Measurements from ENCODE around the gene WDR70. TPM values are rescaled to one million over a fixed set of nuclear protein-coding genes. Genes with fewer than 3 reads are reported as not detected.
"Not testable (repeated sequence)": the region's sequence is repeated elsewhere in the genome, so short reads cannot be mapped to it uniquely, and the experiment has no call there.

WDR70 gene
- total RNA-seq, 1 donor from 2014 or later = 27.7 TPM

DNA sequence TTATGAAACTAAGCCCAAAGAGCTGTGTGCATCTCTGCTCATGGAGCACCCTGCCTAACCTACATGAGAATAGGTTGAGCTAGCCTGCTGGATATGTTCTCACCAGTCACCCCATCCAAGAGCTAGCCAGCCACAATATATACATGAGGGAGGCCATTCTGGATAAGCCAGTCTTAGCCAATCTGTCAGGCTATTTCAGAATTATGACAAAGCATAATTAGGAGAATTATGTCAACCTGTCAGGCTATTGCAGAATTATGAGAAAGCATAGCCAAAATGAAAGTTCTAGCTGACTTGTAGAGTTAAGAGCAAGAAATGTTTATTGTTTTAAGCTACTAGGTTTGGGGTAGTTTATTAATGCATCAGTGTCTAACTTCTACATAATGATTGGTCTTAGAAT, 189.8 kb downstream of the WDR70 start:
- DNase-seq (ENCODE audit: low read depth in 2 of 2) = no peak

DNA sequence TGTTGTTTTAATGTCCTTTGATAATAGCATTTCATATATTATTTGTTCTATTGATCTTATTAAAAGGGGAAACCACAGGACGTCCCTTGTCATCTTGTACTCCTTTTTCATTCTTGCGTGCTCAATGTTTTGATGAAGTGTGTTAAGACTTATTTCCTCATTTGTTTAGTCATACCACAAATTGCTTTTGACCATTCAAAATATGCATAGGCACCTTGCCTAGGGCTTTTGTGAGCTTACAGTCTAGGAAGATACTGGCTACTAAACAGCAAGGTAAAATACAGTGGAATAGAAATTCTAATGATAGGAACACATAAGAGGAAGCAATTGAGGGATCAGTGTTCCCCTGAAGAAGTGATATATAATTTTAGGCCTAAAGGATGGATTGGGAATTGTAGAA, 190.3 kb downstream of the WDR70 start:
- no peak for DNase-seq (ENCODE audit: low read depth in 2 of 2)

DNA sequence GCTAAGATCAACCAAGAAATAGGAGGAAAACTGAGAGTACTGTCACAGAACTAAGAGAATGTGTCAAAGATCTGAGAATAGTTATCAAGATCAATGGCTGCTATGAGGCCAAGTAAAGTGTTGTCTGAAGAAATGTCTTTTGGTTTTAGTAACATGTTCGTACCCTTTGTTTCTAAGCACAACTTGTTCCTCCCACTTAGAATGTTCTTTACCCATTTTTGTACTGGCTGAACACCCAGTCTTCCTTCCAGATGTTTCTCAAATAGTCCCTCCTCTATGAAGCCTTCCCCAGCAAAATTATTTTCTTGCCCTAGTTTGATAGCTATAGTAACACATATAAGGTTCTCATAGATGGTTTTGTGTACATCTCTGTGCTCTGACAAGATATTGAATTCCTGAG, 191.5 kb downstream of the WDR70 start:
- DNase-seq (ENCODE audit: low read depth in 2 of 2) = no peak

GRCh38 chr5:37571985-37572384, 192.9 kb downstream of the WDR70 start:
- DNase-seq (ENCODE audit: low read depth in 2 of 2) = no peak

DNA sequence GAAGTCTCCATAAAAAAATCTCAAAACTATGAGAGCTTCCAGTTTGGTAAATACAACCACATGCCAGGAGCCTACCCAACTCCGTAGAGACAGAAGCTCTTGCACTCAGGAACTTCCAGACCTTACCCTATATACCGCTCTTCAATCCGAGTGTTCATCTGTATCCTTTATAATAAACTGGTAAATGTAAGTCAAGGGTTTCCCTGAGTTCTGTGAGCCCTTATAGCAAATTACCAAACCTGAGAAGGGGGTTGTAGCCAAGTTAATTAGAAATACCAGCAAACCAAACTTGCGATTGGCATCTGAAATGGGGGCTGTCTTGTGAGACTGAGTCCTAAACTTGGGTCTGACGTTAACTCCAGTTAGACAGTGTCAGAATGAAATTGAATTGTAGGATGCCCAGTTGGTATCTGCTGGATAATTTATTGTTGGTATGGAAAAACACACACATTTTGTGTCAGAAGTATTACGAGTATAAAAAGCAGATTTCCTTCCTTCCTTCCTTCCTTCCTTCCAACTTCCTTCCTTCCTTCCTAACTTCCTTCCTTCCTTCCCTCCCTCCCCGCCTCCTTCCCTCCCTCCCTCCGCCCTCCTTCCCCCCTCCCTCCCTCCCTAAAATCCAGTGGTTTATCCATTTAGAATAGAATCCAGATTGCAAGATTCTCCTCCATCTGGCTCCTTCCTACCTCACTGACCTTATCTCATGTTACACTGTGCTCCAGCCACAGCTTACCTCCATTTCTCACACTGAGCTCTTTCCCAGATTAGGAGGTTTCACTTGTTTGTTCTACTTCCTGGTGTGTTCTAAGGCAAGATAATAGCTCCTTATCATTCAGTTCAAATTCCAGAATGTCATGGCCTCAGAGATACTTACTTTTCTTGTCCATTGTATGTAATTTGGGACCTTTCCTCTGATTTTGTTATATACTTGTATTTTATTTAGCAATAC, 196.7 kb downstream of the WDR70 start:
- no peak for DNase-seq (ENCODE audit: low read depth in 2 of 2)

DNA sequence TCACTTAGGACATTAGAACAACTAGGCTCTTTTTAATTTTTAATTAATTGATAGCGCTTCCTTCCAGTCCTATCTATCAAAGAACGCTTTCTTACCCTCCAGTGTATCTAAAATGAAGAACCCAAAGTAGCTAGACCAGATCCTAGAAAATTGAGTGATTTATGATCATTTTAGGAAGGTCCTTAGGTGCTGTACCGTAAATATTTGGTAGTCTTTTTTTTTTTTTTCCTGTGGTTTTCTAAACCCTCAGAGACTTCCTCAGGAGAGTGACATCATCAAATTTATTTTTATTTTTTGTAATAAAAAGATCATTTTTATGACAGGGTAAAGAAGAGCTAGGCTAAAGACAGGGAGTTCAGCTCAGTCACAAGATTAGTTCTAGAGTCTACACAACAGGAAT, 197.4 kb downstream of the WDR70 start:
- DNase-seq (ENCODE audit: low read depth in 2 of 2) = no peak

DNA sequence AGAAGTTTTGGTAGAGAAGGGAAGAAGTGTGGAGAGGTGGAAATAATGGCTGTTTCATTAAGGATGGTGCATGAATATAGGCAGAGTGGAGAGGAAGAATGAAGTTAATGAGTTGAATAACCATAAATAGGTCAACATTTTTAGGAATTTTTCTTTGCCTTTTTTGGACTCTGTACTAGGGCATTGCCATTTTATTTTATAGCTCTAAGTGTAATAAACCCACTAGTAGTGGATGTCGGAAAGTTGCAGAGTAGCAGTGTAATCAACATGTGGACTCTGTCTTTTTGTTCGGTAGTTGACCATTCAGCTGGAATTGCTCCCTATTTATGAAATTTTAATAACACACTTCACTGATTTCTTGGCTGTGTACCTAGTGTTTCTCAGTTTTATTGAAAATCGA, 199.1 kb downstream of the WDR70 start:
- no peak for DNase-seq (ENCODE audit: low read depth in 2 of 2)

DNA sequence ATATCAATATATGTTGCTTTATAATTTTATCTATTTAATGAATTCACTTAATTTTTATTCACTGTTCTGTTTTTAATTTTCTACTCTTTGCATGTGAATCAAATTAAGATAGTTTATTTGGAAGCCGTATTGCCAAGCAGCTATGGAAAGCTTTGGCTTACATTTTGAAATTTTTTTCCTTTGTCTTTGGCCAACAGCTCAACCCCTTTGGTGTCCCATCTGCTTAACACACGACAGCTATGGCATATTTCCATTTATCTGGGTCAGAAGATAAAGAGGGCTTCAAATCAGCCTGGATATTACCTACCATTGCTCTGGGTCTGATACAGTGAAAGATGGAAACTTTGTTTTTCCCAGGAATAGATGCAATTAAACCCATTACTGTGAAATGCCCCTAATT, 201.0 kb downstream of the WDR70 start:
- no peak for DNase-seq (ENCODE audit: low read depth in 2 of 2)

- DNase-seq (ENCODE audit: low read depth in 2 of 2) = no peak
These were observed 203.1 kb downstream of the WDR70 start for GRCh38 chr5:37582202-37582601.

DNA sequence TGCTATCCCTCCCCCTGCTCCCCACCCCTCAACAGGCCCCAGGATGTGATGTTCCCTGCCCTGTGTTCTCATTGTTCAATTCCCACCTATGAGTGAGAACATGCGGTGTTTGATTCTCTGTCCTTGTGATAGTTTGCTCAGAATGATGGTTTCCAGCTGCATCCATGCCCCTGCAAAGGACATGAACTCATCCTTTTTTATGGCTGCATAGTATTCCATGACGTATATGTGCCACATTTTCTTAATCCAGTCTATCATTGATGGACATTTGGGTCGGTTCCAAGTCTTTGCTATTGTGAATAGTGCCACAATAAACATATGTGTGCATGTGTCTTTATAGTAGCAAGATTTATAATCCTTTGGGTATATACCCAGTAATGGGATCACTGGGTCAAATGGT, 214.2 kb downstream of the WDR70 start:
- not testable (repeated sequence) for DNase-seq (ENCODE audit: low read depth in 2 of 2)

DNA sequence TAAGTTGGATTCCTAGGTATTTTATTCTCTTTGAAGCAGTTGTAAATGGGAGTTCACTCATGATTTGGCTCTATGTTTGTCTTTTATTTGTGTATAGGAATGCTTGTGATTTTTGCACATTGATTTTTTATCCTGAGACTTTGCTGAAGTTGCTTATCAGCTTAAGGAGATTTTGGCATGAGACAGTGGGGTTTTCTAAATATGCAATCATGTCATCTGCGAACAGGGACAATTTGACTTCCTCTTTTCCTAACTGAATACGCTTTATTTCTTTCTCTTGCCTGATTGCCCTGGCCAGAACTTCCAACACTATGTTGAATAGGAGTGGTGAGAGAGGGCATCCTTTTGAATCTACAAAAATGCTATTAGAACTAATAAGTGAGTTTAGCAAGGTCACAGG, 215.7 kb downstream of the WDR70 start:
- DNase-seq (ENCODE audit: low read depth in 2 of 2) = not testable (repeated sequence)

GRCh38 chr5:37598733-37599132, 219.6 kb downstream of the WDR70 start:
- DNase-seq (ENCODE audit: low read depth in 2 of 2) = no peak

- no peak for DNase-seq (ENCODE audit: low read depth in 2 of 2)
These were observed 222.0 kb downstream of the WDR70 start for GRCh38 chr5:37601163-37601562.

GRCh38 chr5:37603072-37603471, 224.0 kb downstream of the WDR70 start:
- no peak for DNase-seq (ENCODE audit: low read depth in 2 of 2)

- no peak for DNase-seq (ENCODE audit: low read depth in 2 of 2)
These were observed 225.2 kb downstream of the WDR70 start for GRCh38 chr5:37604290-37604689.

DNA sequence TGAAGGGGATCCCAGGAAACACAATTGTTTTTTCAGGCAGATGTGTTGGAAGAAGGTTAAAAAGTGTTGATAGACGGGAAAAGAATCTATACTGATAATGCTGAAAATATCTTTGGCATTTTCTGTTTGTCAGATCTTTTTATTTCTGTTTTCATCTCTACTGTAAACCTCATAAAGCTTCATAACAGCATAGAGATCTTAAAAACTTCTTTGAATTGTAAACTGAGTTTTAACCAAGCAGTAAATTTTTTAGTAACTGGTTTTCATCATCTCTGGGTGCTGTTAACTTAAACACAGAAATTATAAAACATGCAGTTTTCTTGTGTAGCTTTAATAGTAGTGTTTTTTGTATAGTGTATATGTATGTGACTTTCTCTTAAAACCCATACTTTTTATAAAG, 227.0 kb downstream of the WDR70 start:
- no peak for DNase-seq (ENCODE audit: low read depth in 2 of 2)

GRCh38 chr5:37606632-37607248, 227.6 kb downstream of the WDR70 start:
- DNase-seq (ENCODE audit: low read depth in 2 of 2) = no peak

DNA sequence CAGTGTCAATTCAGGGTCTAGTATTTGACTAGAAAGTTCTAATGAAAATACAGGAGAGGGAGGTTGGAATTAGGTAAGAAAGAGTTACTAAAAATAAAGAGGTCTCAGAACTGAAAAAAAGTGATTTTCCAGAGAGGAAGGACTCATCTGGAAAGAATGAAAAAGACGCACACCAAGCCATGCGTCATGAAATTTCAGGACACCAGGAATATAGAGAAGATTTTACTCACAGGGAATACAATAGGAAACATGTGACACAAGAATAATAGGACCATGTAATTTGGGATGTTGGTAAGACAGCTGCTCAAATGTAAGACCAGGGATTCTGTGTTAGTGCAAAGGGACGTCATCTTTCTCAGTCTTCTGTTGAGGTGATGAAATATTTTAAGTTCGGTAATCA, 236.1 kb downstream of the WDR70 start:
- DNase-seq (ENCODE audit: low read depth in 2 of 2) = peak; percentile 23 to 77

- DNase-seq (ENCODE audit: low read depth in 2 of 2) = no peak
These were observed 240.2 kb downstream of the WDR70 start for GRCh38 chr5:37619353-37619752.

DNA sequence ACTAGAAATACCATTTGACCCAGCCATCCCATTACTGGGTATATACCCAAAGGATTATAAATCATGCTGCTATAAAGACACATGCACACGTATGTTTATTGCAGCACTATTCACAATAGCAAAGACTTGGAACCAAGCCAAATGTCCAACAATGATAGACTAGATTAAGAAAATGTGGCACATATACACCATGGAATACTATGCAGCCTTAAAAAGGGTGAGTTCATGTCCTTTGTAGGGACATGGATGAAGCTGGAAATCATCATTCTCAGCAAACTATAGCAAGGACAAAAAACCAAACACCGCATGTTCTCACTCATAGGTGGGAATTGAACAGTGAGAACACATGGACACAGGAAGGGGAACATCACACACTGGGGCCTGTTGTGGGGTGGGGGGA, 243.2 kb downstream of the WDR70 start:
- not testable (repeated sequence) for DNase-seq (ENCODE audit: low read depth in 2 of 2)

DNA sequence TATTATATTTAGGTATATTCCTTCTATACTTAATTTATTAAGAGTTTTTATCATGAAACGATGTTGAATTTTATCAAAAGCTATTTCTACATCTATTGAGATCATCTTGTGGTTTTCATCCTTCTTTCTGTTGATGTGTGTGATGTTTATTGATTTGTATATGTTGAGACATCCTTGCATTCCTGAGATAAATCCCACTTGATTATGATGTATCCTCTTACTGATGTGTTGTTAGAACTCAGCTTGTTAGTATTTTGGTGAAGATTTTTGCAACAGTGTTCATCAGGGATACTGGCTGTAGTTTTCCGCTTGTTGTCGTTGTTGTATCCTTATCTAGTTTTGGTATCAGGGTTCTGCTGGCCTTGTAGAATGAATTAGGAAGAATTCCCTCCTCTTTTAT, 247.1 kb downstream of the WDR70 start:
- DNase-seq (ENCODE audit: low read depth in 2 of 2) = no peak

DNA sequence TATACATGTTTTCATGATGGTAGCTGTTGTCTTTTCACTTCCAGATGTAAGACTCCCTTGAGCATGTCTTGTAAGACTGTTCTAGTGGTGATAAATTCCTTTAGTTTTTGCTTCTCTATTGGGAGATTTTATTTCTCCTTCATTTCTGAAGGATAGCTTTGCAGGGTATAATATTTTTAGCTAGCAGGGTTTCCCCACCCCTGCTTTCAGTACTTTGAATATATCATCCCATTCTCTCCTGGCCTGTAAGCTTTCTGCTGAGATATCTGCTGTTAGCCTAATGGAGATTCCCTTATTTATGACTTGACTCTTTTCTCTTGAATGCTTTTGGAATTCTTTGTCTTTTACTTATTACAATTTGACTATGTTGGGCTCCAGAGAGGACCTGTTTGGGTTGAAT, 249.8 kb downstream of the WDR70 start:
- no peak for DNase-seq (ENCODE audit: low read depth in 2 of 2)

DNA sequence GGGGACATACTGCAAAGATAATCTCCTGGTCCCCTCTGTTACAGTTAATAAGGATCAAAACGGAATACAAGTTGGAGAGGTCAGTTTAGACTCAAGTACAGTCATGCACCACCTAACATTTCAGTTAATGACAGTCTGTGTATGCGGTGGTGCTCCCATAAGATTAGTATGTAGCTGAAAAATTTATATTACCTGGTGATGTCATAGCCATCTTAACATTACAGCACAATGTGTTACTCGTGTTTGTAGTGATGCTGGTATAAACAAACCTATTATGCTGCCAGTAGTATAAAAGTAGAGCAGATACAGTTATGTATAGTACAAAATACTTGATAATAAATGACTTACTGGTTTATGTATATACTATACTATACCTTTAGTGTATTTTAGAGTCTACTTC, 252.8 kb downstream of the WDR70 start:
- DNase-seq (ENCODE audit: low read depth in 2 of 2) = no peak

Data from dermis microvascular lymphatic vessel endothelial cell (primary cell).